ENCODE results near the gene EPHB6. TPM values are rescaled to one million over a fixed set of nuclear protein-coding genes. Genes with fewer than 3 reads are reported as not detected.

The EPHB6 gene
- 0.26 to 0.83 TPM (median 0.79 TPM) in 5 replicates for total RNA-seq (2022; extraction: Qiagen RNA extraction; ENCODE audit: low read depth)

GRCh38 chr7:142854372-142855113, at the start of gene EPHB6:
Gene EPHB6, plus strand, starts transcription at chr7:142855076. Its CDS starts 8,152 bp downstream, at chr7:142863228.

GRCh38 chr7:142885311-142886230, 30.7 kb downstream of the EPHB6 start, which contains the start of gene TRPV6:
Gene TRPV6, minus strand, starts transcription at chr7:142885745.

Other genes with a start within 250 kb of the EPHB6 start
- gene PRSS1, start 105.6 kb upstream of the EPHB6 start, total RNA-seq (2022; extraction: Qiagen RNA extraction; ENCODE audit: low read depth): not detected in 5 replicates
- not detected in 5 replicates for gene PRSS2, start 84.1 kb upstream of the EPHB6 start, total RNA-seq (2022; extraction: Qiagen RNA extraction; ENCODE audit: low read depth)
- gene TRPV6, start 30.7 kb downstream of the EPHB6 start, total RNA-seq (2022; extraction: Qiagen RNA extraction; ENCODE audit: low read depth): not detected in 5 replicates
- not detected in 5 replicates for gene TRPV5, start 78.7 kb downstream of the EPHB6 start, total RNA-seq (2022; extraction: Qiagen RNA extraction; ENCODE audit: low read depth)
- gene LLCFC1, start 84.4 kb downstream of the EPHB6 start, total RNA-seq (2022; extraction: Qiagen RNA extraction; ENCODE audit: low read depth): not detected in 5 replicates
- not detected in 5 replicates for gene KEL, start 107.3 kb downstream of the EPHB6 start, total RNA-seq (2022; extraction: Qiagen RNA extraction; ENCODE audit: low read depth)
- gene OR9A2, start 172.1 kb downstream of the EPHB6 start, total RNA-seq (2022; extraction: Qiagen RNA extraction; ENCODE audit: low read depth): not detected in 5 replicates
- gene OR6V1, start 197.3 kb downstream of the EPHB6 start, total RNA-seq (2022; extraction: Qiagen RNA extraction; ENCODE audit: low read depth): not detected in 5 replicates

Data from A549 treated with DMSO at 1 μM for 4 hours (cell line).